Measurements from ENCODE around the gene EEIG1.

GRCh38 chr9:127975376-127976315, 5.1 kb downstream of the EEIG1 start:
- TF ChIP-seq CTCF (IDR thresholded peaks at IDR 0.05) (no peak), POLR2A (IDR thresholded peaks at IDR 0.05) (no peak)

All from prostate gland (tissue), 2 donors.